GM12872 (cell line): ENCODE results near the gene EPAS1.

Experiments
- CTCF ChIP-seq: IDR thresholded peaks from 3 replicates; pipeline ENCODE4 v1.5.1; 2011; ENCODE audit warnings: low read depth, mild to moderate bottlenecking, low read length, moderate library complexity; ENCODE audit not compliant: insufficient read depth

EPAS1 gene

DNA sequence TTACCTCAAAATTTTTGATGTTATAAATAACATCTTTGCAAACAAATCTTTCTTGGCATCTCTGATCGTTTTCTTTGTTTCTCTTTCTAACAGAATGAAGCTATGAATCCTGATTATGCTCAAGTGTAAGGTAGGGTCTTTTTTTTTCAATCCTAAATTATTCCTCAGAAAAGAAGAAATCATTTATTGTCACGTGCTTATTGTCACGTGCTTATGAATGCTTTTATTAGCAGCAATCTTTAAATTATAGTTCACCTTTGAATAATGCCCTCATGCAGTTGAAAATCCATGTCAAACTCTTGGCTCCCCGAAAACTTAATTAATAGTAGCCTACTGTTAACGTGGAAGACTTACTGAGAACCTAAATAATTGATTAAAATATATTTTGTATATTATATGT, 39.2 kb upstream of the EPAS1 start:
- no peak for TF ChIP-seq CTCF

DNA sequence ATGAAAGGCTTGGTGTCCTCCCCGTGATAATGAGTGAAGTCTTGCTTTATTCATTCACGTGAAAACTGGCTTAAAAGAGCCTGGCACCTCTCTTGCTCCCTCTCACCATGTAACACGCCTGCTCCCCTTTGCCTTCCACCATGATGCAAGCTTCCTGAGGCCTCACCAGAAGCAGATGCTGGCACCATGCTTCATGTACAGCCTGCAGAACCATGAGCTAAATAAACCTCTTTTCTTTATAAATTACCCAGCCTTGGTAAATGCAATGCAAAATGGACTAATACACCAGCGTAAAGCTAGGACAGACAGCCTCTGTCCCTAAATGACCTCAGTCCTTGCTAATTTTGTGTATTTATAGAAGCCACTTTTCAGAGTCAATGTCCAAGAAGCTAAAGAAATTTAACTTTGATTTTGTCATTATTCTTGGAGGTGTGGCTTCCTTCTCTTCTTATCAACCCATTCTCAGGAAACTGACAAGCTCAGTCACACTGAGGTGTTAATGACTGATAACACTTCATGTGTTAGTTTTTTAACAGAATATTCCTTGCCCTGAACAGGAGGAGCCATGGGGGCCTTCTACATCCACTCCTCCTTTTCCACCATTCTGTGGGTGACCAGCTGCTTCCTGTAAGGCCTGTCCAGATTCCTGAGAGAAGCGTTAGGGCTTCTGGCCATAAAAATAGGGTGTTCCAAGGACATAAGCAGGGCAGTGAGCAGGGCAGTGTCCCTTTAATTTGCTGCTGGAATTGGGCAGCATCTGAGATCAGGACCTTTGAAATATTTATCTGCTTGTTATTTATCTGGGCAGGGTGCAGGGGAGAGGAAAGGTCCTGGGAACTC, 38.0 kb upstream of the EPAS1 start:
- TF ChIP-seq CTCF: no peak

DNA sequence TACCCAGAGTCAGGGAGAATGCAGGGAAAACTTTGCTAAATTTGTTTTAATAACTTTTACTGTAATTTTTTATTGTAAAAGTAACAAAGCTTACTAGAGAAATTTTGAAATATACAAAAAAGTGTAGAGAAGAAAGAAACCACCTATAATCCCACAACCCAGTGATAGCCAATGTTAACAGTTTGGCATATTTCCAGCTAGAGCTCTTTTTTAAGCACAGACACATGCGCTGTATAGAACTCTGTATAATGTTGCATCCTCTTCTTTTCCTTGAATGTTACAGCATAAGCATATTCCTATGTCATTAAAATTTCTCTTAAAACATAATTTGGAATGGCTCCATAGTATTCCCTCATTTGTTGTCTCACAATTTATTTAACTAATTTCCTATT, 37.4 kb upstream of the EPAS1 start:
- TF ChIP-seq CTCF: no peak

DNA sequence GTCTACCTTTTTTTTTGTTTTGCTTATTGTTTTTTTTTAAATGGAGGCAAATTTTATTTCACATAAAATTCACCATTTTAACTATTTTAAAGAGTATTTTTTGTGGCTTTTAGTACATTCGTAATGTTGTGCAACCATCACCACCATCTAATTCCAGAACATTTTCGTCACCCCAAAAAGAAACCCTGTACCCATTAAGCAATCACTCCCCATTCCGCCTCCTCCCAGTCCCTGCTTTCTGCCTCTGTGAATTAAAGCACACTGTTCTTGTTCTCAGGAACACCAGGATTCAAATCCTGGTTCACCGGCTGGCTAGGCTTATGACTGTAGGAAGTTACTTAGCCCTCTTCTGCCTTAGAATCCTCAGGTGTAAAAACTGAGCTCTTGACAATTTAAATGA, 36.9 kb upstream of the EPAS1 start:
- no peak for TF ChIP-seq CTCF

DNA sequence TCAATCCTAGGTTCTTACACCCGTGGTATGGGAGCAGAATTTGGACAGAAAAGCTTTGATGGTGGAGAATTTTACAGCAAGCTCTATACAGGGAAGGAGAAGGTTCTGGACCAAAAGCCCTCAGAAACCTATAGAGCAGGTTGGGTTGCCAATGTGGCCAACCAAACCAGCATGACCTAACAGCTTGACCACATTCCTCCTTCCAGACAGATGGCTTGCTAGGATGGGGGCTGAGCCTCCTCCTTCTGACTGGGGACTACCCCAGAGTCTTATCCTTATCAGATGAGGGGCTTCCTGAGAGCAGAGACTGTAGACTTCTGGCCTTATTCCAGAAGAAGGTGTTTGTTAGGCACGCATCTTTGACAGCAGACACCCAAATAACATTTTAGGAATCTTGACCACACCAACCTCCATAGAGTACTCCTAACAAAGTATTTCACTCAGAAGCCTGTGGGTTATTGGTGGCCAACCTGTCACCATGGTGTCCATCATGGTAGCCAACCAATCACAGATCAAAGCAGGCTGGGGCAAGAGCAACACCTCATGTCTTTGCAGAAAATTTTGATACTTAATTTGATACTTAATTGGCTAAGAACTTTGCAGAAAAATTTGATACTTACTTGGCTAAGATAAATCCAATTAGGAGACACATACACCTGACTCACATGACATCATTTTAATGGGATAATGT, 34.8 kb upstream of the EPAS1 start:
- no peak for TF ChIP-seq CTCF

DNA sequence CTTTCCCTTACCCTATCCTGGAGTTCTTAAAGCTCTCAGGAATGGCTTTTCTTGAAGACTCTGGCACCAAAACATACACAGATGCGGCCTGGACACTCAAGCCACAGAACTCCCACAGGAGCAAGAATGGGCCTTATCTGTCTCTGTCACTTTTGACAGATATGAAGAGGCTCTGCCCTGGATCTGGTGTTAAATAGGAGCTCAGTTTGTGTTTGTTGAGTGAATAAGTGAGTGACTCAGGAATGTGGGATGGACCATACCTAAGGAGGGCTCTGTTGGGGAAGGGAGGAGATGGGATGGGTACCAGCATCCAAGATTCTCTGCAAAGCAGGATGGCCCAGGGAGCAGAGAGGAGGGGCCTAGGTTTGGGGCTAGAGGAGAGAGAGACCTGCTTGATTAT, 33.9 kb upstream of the EPAS1 start:
- no peak for TF ChIP-seq CTCF

- TF ChIP-seq CTCF: no peak
Measured at GRCh38 chr2:46264447-46264846, 32.8 kb upstream of the EPAS1 start.
